BJ (cell line): Measurements from ENCODE around the gene ARF3. TPM values are rescaled to one million over a fixed set of nuclear protein-coding genes. Genes with fewer than 3 reads are reported as not detected.

ENCODE experiments used
- CTCF ChIA-PET: fragments of 350-600 bp; formaldehyde crosslinking; extraction: SDS; loops from one replicate; lab custom pipeline; 2021; ENCODE audit warnings: antibody characterized with exemption, inconsistent platforms; lab: Yijun Ruan, JAX
- POLR2A ChIA-PET: fragments of 300-600 bp; sonication (Branson Sonifier 250); formaldehyde crosslinking; extraction: SDS; loops from one replicate; lab custom pipeline; 2021; ENCODE audit warnings: antibody characterized with exemption; lab: Charles Lee
- DNase-seq: peaks from one replicate; pipeline ENCODE4 v3.0.0-alpha.2; 2011; ENCODE audit warnings: low read depth
- H3K27me3 ChIP-seq: 2 replicates; pipeline ENCODE4 v1.6.0; 2011; ENCODE audit warnings: low read length; ENCODE audit not compliant: control insufficient read depth, insufficient read depth
- H3K36me3 ChIP-seq: 2 replicates; pipeline ENCODE4 v1.5.1; 2011; ENCODE audit warnings: low read length; ENCODE audit not compliant: control insufficient read depth, insufficient read depth
- H3K4me3 ChIP-seq: 2 replicates; pipeline ENCODE4 v1.5.1; 2011; ENCODE audit warnings: low read depth, mild to moderate bottlenecking, control low read depth, low read length
- CTCF ChIP-seq: IDR thresholded peaks from 2 replicates; pipeline ENCODE4 v1.5.1; 2011; ENCODE audit warnings: low read depth, mild to moderate bottlenecking, control low read depth, inconsistent platforms, low read length, moderate library complexity; ENCODE audit not compliant: insufficient read depth
- polyA plus RNA-seq: library from polyadenylated mRNA; depleted of rRNA; stranded (reverse); fragments of >200 nt; gene quantifications from 2 replicates; pipeline ENCODE4 v1.2.3, GENCODE V29; 2011

ARF3 gene
- polyA plus RNA-seq, 1 experiment = 292 TPM

GRCh38 chr12:48954841-48955501 is 2.3 kb downstream of the ARF3 start:
- H3K36me3 ChIP-seq = peaks cover 1% of the 10 kb centered on the region; the same call in 1 of the 2 replicates
- H3K27me3 ChIP-seq = no peaks in the 10 kb centered on the region
- ChIA-PET POLR2A (no interaction called here), CTCF (interaction anchor here (0.6 to 5.4 kb wide), 6 partner anchors 13 to 1365 kb away, joined by 3 to 35 read pairs (median 4); partner anchors contain the start of gene DDX23)
- TF ChIP-seq CTCF = no peak
- no peak overlapping the region for H3K4me3 ChIP-seq
- no peak for DNase-seq

- H3K36me3 ChIP-seq = peaks cover 1% of the 10 kb centered on the region; the same call in 1 of the 2 replicates
- H3K4me3 ChIP-seq = no peak overlapping the region
- CTCF ChIA-PET = interaction anchor here (1.0 to 5.4 kb wide), 4 partner anchors 16 to 26 kb away, joined by 3 to 35 read pairs (median 4); partner anchors contain the start of gene WNT1
- POLR2A ChIA-PET = no interaction called here
- DNase-seq = no peak
- no peak for TF ChIP-seq CTCF
- H3K27me3 ChIP-seq = no peaks in the 10 kb centered on the region
These were observed 3.2 kb downstream of the ARF3 start for GRCh38 chr12:48954061-48954460.

- DNase-seq = no peak
- ChIA-PET POLR2A (no interaction called here), CTCF (interaction anchor here (1.1 to 5.4 kb wide), 3 partner anchors 15 to 99 kb away, joined by 3 to 35 read pairs (median 3); partner anchors contain the start of gene WNT1)
- Histone ChIP-seq H3K4me3 (no peak overlapping the region), H3K27me3 (no peaks in the 10 kb centered on the region), H3K36me3 (peaks cover 2% of the 10 kb centered on the region; the same call in 1 of the 2 replicates)
- TF ChIP-seq CTCF = no peak
These were observed 4.6 kb downstream of the ARF3 start for GRCh38 chr12:48952691-48953090.

GRCh38 chr12:48947727-48948126 is 9.6 kb downstream of the ARF3 start:
- DNase-seq = no peak
- Histone ChIP-seq H3K27me3 (no peaks in the 10 kb centered on the region), H3K4me3 (no peak overlapping the region), H3K36me3 (peaks cover 5% of the 10 kb centered on the region)
- ChIA-PET POLR2A (no interaction called here), CTCF (interaction anchor here (1.6 to 2.0 kb wide), 2 partner anchors 10 to 12 kb away, joined by 4 to 9 read pairs; no protein-coding TSS in a partner anchor)
- TF ChIP-seq CTCF = no peak

GRCh38 chr12:48946943-48947342 is 10.3 kb downstream of the ARF3 start:
- no peaks in the 10 kb centered on the region for H3K27me3 ChIP-seq
- POLR2A ChIA-PET = no interaction called here
- DNase-seq = no peak
- CTCF ChIA-PET = interaction anchor here (0.6 to 2.0 kb wide), 3 partner anchors 11 to 36 kb away, joined by 3 to 9 read pairs (median 3); no protein-coding TSS in a partner anchor
- peaks cover 4% of the 10 kb centered on the region; the same call in 1 of the 2 replicates for H3K36me3 ChIP-seq
- H3K4me3 ChIP-seq = no peak overlapping the region
- no peak for TF ChIP-seq CTCF
